ENCODE data around the gene LRRD1.
"Not testable (repeated sequence)": the region's sequence is repeated elsewhere in the genome, so short reads cannot be mapped to it uniquely, and the experiment has no call there.

LRRD1 gene

DNA sequence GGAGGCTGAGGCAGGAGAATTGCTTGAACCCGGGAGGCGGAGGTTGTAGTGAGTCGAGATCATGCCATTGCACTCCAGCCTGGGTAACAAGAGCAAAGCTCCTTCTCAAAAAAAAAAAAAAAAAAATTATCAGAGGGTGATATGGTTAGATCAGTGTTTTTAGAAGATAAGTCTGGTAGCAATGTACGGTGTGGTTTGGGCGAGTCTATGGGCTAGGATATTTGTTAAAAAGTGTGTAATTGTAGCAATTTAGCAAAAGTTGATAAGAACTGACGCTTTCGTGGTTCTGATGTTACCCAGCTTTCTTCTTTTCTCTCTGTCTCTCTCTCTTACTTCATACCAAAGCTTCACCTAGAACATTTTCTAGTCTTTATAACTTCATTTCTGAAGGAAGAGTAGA lies 37.8 kb downstream of the LRRD1 start:
- no peak for DNase-seq (ENCODE audit: low read depth)

DNA sequence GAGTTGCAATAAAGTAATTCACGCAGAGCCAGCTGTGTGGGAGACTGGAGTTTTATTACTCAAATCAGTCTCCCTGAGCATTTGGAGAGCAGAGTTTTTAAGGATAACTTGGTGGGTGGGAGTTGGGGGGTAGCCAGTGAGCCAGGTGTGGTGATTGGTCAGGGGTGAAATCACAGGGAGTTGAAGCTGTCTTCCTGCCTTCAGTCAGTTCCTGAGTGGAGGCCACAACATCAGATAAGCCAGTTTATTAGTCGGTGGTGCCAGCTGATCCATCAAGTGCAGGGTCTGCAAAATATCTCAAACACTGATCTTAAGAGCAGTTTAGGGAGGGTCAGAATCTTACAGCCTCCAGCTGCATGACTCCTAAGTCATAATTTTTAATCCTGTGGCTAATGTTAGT lies 41.4 kb downstream of the LRRD1 start:
- no peak for DNase-seq (ENCODE audit: low read depth)

DNA sequence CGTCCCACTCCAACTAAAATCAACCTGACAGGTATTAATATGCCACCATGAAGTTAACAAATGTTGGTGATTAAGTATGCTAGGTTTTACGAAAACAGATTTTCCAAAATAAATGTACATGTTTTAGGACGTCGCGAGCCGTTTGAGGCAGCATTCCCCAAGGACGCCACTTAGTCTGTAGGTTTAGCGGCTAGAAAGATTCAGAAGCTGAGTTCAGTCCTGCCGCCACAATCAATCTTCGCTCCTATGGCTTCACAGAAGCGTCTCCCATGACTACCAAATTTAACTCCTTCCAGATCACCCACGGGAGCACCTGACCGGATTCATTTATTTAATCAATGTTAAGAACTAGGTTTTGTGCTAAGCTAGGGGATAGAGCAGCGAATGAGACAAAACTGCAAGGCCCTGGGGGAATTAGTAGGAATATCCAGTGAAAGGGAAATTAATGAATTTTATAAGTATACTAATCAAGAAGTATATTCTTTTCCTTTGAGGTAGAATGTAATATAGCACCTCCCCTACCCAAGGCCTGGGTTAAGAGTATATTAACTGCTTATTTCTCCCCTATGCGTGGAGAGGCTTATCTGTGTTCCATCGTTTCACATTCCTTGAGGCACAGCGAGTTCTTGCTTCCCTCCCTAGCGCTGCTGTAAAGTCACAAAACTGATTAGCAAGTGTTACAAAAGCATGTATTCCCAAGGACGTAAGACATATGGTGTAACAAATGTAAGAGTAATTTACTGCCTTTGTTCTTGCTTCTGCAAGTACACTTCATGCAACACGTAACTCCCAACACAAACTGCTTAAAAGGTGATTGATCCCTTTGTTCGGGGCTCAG lies 43.7 kb downstream of the LRRD1 start:
- DNase-seq (ENCODE audit: low read depth), result no peak

DNA sequence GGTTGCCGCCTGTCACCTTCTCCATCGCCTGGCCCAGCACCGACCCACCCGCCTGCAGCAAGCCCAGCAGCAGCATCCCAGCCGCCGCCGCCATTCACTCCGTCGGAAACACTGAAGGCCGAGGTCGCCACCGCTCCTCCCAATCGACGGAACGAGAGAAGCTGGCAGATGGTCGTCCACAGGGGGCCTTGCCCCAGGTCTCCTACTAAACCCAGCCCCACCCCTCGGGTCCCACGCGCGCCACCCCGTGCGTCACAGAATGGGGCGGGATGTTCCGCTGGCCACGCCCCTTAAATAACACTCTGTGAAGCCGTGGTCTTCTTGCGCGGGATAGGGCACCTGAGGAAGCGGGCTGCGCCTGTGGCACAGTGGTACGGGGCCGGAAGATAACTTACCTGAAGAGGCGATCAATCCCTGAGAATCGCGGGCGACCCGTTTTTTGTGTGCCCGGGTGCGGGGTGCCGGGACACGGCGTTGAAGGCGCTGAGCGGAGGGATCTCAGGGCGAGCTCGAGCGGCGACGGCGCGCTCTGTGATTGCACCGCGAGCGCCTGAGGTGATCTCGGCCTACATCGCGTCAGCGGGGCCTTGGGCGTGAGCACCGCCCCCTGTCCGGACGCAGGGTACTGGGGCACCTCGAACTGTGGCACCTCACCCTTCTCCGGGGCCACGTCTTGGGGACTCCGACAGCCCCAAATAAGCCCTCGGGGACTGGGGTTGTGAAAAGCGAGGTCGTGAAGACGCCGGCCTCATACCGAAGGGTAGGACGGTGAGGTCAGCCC lies 44.5 kb downstream of the LRRD1 start, which contains the start of gene CYP51A1:
TSS of gene CYP51A1 (minus strand) at position 207 of the 781 bp plus-strand sequence. CDS start at position 94, 113 bp downstream.
- peak; percentile 76 for DNase-seq (ENCODE audit: low read depth)

DNA sequence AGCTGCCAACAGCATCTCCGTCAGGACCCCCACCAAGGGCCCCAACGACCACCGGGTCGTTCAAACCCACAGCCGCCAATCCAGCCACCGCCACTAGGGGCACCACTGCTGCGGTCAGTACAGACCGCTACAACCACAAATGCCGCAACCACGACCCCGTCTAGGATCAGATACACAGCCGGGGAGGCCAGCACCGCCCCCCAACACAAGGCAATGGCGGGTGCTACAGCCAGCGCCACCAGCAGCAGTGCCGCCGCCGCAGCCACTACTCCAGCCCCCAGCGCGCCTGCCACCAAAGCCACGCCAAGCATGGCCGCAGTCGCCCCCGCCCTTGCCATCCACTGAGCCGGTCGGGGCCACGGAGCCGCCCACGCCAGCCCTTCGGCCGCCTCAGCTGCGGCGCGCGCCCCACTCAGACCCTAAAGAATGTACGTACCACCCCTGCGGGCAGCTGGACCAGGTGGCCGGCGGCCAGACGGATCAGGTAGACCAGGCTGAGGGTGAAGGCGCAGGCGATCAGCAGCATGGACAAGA lies 45.1 kb downstream of the LRRD1 start:
- peak; percentile 39 for DNase-seq (ENCODE audit: low read depth)

DNA sequence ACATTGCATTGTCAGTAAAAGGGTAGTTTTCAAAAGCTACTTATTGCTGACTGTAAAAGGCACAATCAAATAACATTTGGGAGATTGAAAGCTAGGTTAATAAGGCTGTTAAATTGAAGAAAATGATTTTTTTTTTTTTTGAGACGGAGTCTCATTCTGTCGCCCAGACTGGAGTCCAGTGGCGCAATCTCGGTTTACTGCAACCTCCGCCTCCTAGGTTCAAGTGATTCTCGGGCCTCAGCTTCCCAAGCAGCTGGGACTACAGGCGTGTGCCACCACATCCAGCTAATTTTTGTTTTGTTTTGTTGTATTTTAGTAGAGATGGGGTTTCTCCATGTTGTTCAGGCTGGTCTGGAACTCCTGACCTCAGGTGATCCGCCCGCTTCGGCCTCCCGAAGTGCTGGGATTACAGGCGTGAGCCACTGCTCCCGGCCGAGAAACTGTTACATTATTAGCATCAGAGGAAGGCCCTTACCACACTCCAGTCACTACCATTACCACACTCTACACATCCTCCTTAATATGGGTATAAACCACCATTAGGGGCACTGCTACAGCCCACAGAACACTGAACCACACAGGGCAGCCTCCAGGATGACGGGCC lies 45.7 kb downstream of the LRRD1 start:
- DNase-seq (ENCODE audit: low read depth), result no peak

DNA sequence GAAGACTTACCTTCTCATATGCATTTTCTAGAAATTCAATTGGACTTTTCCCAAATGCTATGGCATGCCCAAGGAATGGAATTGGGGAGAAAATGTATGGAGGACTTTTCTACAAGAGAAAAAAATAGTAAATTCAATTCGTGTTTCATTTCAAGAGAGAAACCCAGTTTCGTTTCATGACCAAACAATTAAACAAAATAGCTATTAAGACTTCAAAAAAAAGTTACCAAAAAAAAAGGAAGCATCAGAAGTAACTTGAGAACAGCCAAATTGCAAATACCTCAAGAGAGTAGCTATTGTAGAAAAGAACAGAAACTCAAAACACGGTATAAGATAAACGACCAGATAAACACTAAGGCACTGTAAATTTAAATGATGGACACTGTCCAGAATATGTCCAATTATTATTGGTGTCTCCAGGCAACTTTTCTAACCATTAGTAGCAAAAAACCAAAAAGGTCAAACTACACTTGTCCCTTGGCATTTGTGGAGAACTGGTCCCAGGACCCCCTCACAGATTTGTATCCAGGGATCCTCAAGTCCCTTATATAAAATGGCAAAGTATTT lies 47.1 kb downstream of the LRRD1 start:
- DNase-seq (ENCODE audit: low read depth), result no peak

DNA sequence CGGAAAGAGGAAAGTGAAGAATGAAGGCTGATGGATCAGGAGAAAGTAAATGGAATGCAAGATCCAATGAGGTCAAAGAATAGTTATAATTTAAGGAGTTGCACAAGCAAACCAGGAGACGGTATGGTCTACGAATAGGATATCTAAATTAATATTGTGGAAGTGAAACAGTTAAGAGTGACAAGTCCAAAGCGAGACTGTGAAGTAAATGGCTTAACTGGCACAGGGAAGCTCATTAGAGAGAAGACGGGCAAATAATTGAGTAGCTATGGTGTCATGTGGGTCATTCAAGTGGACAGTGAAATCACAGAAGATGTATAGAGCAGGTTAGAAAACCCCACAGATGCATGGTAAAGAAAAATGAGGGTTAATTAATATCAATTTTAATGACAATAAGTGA lies 47.8 kb downstream of the LRRD1 start:
- DNase-seq (ENCODE audit: low read depth), result no peak

DNA sequence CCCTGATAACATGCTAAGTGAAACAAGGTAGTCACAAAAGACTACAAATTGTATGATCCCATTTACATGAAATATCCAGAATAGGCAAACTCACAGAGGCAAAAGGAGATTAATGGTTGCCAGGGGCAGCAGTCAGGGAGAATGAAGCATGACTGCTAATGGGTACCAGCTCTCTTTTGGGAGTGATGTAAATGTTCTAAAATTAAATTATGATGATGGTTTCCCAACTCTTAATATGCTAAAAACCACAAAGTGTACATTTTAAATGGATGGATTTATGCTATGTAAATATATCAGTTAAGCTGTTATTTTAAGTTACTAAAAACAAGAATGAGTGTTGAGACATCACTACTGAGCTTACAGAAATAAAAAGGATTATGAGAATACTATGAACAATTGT lies 57.3 kb downstream of the LRRD1 start:
- no peak for DNase-seq (ENCODE audit: low read depth)

DNA sequence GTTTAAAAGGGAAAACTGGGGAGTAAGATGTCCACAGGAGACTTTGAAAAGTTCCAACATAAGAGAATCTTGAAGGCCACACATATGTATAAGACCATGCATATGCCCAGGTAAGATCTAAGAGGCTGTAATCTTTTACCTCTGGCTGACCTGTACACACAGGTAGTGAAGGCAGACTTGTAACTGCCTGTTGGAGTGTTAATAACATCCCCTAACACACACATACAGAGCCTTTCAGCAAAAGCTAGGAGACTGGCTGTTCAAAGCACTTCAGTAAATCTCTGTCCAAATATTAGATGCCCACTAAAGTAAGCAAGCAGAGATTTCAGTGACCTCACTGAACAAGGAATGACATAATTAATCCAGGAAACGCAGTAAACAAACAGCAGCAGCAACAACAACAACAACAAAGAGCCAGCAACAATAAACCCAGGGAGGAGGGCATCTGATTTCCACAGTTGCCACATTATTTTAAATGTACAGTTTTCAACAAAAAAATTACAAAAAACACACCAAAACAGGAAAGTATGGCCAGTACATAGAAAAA lies 59.7 kb downstream of the LRRD1 start:
- no peak for DNase-seq (ENCODE audit: low read depth)

DNA sequence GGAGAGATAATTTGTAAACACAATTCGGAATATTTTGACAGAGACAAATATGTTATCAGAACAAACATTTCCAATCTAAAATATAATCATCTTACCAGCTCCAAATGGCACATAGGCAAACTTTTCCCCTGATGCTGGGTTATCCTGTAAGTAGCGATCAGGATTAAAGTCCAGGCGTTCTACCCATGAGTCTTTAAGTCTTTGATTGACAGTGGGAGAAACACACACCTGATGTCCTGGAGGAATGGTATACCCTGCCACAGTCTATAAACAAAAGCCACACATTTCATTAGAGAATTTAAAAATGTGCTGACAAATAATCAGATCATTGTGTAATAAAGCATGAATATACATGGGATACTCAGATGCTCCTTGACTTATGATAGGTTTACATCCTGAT lies 62.0 kb downstream of the LRRD1 start:
- DNase-seq (ENCODE audit: low read depth), result no peak

DNA sequence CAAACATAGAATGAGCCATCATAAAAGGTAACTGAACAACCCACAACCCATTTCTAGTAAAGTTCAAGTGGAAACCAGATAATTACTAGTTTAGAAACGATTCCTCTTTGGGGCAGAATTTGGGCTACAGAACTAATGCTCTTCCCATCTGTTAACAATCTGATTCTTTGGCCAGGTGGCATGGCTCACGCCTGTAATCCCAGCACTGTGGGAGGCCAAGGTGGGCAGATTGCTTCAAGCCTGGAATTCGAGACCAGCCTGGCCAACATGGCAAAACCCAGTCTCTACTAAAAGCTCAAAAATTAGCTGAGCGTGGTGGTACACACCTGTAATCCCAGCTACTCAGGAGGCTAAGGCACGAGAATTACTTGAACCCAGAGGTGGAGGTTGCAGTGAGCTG lies 63.1 kb downstream of the LRRD1 start:
- DNase-seq (ENCODE audit: low read depth), result no peak

DNA sequence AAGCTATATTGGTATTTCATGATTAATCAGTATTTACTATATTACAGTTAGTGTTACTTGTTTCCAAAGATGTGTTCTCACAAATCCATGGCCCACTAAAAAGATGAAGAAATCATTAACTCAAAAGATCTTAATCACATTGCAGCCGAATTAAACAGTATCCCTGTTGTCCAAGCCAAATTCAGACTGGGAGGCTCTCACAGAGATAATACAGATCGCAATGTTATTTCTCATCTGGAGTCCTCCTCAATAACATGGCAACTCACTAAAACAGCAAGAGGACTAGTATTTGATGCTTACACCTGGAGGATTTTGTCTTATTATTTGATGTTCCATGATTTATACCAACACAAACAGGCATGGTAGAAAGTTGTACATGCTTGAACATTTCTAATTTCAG lies 68.1 kb downstream of the LRRD1 start:
- no peak for DNase-seq (ENCODE audit: low read depth)

DNA sequence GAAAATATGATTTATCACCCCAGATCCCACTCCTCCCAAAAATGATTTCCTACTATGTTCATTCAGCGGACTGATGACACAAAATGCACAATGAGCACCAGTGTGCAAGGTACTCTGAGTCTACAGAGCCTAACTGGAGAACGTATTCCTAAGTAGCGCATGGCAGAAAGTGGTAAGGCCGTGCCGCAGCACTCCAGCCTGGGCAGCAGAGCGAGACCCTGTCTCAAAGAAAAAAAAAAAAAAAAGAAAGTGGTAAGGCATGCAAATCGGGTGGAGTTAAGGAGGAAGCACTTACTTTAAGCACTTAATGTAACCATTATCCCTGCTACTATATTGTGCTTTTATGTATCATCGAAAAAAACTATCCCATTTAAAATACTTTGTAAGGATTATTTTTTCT lies 70.1 kb downstream of the LRRD1 start:
- DNase-seq (ENCODE audit: low read depth), result no peak

DNA sequence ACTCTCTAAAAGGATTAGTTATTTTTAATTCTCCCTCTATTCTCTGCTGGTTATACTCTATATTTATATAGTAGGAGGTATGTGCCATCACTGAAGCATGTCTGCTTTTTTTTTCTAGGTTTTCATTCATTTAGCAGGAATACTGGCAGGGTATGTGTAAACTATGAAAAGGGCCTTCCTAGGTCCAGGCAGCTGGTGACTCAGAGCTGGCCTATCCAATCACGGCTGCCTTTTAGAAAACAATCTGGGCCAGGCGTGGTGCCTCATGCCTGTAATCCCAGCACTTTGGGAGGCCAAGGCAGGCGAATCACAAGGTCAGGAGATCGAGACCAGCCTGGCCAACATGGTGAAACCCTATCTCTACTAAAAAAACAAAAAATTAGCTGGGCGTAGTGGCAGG lies 76.1 kb downstream of the LRRD1 start:
- DNase-seq (ENCODE audit: low read depth), result not testable (repeated sequence)

DNA sequence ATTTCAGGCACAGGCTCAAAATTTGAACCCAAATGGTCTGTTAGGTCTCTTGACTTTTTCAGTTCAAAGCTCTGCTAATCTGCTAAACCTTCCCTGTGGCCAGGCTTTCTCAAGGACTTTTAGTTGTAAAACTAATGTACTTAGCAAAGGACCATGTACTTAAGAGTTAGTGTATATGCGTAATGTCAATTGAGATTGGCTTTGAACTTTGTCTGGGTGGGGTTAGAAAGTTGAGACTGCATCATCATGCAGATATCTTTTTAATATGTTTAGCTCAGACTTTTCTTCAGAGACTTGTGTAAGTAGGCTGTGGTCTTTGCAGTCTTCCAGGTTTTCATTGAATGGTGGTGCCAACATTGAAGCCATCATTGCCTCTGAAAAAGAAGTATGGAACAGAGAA lies 78.4 kb downstream of the LRRD1 start:
- no peak for DNase-seq (ENCODE audit: low read depth)

DNA sequence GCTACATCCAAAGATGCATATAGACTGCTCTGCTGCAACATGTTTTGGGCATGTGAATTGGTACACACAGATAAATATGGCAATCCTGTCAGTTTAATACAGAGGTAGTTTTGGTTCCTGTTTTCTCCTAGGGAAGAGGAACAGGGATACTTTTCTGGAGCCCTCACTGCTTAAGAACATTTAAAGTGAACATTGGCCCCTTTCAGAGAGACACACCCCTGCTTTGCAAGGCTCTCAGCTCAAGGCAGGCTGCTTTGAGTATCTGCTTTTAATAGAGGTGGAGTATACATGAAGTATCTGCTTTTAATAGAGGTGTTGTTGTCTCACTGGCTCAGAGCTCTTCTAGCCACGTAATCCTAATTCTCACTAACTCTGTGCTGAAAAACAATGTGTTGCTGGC lies 83.6 kb downstream of the LRRD1 start:
- no peak for DNase-seq (ENCODE audit: low read depth)
